Glutamatergic neuron (in vitro differentiated cells): ENCODE results near the gene IL1RL2. TPM values are rescaled to one million over a fixed set of nuclear protein-coding genes. Genes with fewer than 3 reads are reported as not detected.

Experiments used
- DNase-seq: peaks from one replicate; pipeline ENCODE4 v3.0.0; 2022
- H3K27ac Mint-ChIP-seq: one replicate; pipeline ENCODE4 v1.8.0; 2020; ENCODE audit warnings: mild to moderate bottlenecking, mixed read lengths, inconsistent platforms; ENCODE audit not compliant: unreplicated experiment
- H3K27me3 Mint-ChIP-seq: one replicate; pipeline ENCODE4 v1.8.0; 2020; ENCODE audit warnings: mild to moderate bottlenecking, moderate library complexity, mixed read lengths, inconsistent platforms; ENCODE audit not compliant: unreplicated experiment
- H3K36me3 Mint-ChIP-seq: one replicate; pipeline ENCODE4 v1.8.0; 2020; ENCODE audit warnings: mild to moderate bottlenecking, mixed read lengths, inconsistent platforms; ENCODE audit not compliant: unreplicated experiment
- H3K4me1 Mint-ChIP-seq: one replicate; pipeline ENCODE4 v1.8.0; 2020; ENCODE audit warnings: mild to moderate bottlenecking, low read depth, mixed read lengths, inconsistent platforms; ENCODE audit not compliant: unreplicated experiment
- H3K4me3 Mint-ChIP-seq: one replicate; pipeline ENCODE4 v1.8.0; 2020; ENCODE audit warnings: mild to moderate bottlenecking, mixed read lengths, inconsistent platforms; ENCODE audit not compliant: unreplicated experiment
- H3K9me3 Mint-ChIP-seq: one replicate; pipeline ENCODE4 v1.8.0; 2020; ENCODE audit warnings: mild to moderate bottlenecking, moderate library complexity, mixed read lengths, inconsistent platforms; ENCODE audit not compliant: unreplicated experiment
- total RNA-seq: library from RNA; stranded (reverse); fragmentation: NEBNext Ultra II Directional; extraction: Animal tissue kit (Norgen Biotek cat#: 25700); gene quantifications from one replicate; pipeline ENCODE4 v1.2.1, GENCODE V29; 2021; ENCODE audit not compliant: unreplicated experiment
- TF ChIP-seq, protein P1 (sequence below): fragments of 200-600 bp; sonication (generic); IDR thresholded peaks from one replicate; pipeline ENCODE4 v1.5.0; 2021; ENCODE audit not compliant: partially characterized antibody, unreplicated experiment

Gene IL1RL2
- total RNA-seq, 1 donor from 2014 or later, result not detected

- H3K9me3 Mint-ChIP-seq, result no peaks in the 10 kb centered on the region
- H3K36me3 Mint-ChIP-seq, result no peaks in the 10 kb centered on the region
- TF ChIP-seq, protein P1, sequence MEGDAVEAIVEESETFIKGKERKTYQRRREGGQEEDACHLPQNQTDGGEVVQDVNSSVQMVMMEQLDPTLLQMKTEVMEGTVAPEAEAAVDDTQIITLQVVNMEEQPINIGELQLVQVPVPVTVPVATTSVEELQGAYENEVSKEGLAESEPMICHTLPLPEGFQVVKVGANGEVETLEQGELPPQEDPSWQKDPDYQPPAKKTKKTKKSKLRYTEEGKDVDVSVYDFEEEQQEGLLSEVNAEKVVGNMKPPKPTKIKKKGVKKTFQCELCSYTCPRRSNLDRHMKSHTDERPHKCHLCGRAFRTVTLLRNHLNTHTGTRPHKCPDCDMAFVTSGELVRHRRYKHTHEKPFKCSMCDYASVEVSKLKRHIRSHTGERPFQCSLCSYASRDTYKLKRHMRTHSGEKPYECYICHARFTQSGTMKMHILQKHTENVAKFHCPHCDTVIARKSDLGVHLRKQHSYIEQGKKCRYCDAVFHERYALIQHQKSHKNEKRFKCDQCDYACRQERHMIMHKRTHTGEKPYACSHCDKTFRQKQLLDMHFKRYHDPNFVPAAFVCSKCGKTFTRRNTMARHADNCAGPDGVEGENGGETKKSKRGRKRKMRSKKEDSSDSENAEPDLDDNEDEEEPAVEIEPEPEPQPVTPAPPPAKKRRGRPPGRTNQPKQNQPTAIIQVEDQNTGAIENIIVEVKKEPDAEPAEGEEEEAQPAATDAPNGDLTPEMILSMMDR, result no peak
- no peak overlapping the region for H3K27ac Mint-ChIP-seq
- H3K4me1 Mint-ChIP-seq, result no peaks in the 10 kb centered on the region
- H3K27me3 Mint-ChIP-seq, result peaks cover under 1% of the 10 kb centered on the region
- no peak overlapping the region for H3K4me3 Mint-ChIP-seq
- no peak for DNase-seq
Measured at GRCh38 chr2:102193074-102193473, 6.3 kb downstream of the IL1RL2 start.

- Mint-ChIP-seq H3K27me3 (peaks cover 2% of the 10 kb centered on the region), H3K36me3 (no peaks in the 10 kb centered on the region), H3K9me3 (no peaks in the 10 kb centered on the region), H3K4me3 (no peak overlapping the region), H3K4me1 (no peaks in the 10 kb centered on the region), H3K27ac (no peak overlapping the region)
- TF ChIP-seq, protein P1, result no peak
- DNase-seq, result no peak
Measured at GRCh38 chr2:102194609-102195268, 7.9 kb downstream of the IL1RL2 start.

DNA sequence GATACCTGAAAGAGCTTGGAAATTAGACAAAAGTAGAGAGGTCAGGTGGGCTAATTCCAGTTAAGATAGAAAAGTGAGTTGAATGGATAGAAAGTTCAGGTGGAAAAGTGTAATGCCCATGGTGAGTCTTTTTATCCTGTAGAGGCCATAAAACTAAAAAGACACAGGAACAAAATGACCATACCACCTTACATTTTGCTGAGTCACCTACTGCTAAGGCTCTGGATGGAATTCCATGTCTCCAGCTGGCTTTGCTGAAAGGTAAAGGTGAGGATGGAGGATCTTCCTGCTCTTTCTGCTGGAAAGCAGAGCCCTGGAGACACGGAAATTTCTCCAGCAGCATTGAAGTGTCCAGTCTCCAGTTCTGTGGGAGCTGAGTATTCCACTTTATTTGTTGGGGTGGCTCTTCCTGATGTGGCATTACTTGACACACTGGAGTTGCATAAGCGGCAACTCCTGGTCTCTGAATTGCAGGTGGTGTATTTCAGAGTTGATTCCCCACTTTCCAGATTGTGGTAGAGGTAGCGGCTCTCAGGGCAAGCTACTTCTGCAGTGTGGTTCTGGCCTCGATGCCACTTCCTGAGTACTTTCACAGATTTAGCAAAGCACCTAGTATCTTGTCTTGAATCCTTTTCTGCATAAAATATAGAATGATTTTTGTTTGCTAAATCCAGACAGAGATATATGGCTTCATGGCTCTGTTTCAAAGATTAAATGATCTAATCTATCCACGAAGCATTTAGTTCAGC, 10.7 kb downstream of the IL1RL2 start:
- H3K4me1 Mint-ChIP-seq, result no peaks in the 10 kb centered on the region
- H3K27me3 Mint-ChIP-seq, result peaks cover 2% of the 10 kb centered on the region
- no peaks in the 10 kb centered on the region for H3K36me3 Mint-ChIP-seq
- H3K27ac Mint-ChIP-seq, result no peak overlapping the region
- no peak overlapping the region for H3K4me3 Mint-ChIP-seq
- TF ChIP-seq, protein P1, result no peak
- H3K9me3 Mint-ChIP-seq, result no peaks in the 10 kb centered on the region
- DNase-seq, result no peak

DNA sequence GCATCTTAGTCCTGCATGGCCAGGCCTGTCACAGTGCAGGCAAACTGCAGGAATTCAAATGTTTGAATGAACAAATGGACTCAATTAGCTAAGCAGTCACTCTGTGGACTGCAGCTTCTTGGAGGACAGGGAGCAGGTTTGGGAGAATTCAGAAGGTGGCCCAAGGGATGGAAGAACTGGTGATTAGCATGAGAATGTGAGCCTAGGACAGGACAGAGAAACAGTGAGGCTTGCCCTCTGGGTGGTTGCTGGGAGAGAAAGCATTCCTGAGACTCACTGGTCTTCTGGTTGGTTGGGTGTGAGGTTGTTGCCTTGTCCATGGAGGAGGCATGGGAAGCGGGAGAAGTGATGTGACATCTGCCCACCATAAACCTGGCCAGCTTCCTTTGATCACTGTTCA, 13.7 kb downstream of the IL1RL2 start:
- Mint-ChIP-seq H3K4me3 (no peak overlapping the region), H3K36me3 (no peaks in the 10 kb centered on the region), H3K27ac (no peak overlapping the region), H3K4me1 (no peaks in the 10 kb centered on the region), H3K27me3 (peaks cover 2% of the 10 kb centered on the region), H3K9me3 (no peaks in the 10 kb centered on the region)
- TF ChIP-seq, protein P1, result no peak
- DNase-seq, result no peak

DNA sequence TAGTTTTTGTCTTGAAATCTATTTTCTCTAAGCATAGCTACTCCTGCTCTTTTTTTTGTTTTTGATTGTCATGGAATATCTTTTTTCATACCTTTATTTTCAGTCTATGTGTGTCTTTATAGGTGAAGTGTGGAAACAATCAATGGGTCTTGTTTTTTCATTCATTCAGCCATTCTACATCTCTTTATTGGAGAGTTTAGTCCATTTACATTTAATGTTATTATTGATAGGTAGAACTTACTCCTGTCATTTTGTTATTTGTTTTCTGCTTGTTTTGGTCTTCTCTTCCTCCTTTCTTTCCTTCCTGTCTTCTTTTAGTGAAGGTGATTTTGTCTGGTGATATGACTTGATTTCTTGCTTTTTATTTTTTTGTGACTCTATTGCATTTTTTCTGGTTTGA, 17.8 kb downstream of the IL1RL2 start:
- Mint-ChIP-seq H3K4me3 (no peak overlapping the region), H3K27me3 (no peaks in the 10 kb centered on the region), H3K4me1 (no peaks in the 10 kb centered on the region), H3K27ac (no peak overlapping the region), H3K9me3 (peaks cover 3% of the 10 kb centered on the region), H3K36me3 (no peaks in the 10 kb centered on the region)
- DNase-seq, result no peak
- TF ChIP-seq, protein P1, result no peak
